HT-29 (cell line): ENCODE results near the gene RNASEL. TPM values are rescaled to one million over a fixed set of nuclear protein-coding genes. Genes with fewer than 3 reads are reported as not detected.

Experiments
- DNase-seq: peaks from one replicate; pipeline ENCODE4 v3.0.0-alpha.2; 2015; ENCODE audit warnings: low spot score
- total RNA-seq: library from RNA; depleted of rRNA; stranded (reverse); fragments of >200 nt; shearing (Covaris generic); gene quantifications from 2 replicates; pipeline ENCODE4 v1.2.3, GENCODE V29; 2014

The RNASEL gene
- total RNA-seq, 1 experiment from 2014 or later = 1.9 TPM

DNA sequence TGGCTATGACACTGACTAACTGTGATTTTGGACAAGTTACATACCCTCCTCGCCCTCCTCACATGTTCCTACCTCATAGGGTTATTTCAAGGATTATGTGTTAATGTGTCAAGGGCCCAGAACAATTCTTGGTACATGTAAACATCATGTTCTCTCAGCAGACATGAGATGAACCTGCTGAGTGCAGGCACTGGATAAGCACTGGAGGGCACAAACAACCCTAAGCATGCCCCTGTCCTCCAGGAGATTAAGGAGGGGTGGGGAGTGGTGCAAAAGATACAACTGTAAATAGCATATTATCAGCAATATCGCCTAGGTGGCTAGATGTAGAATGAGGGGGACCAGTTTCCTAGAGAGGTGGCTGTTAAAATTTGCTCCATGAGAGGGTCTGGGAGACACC lies 32.9 kb upstream of the RNASEL start:
- DNase-seq = no peak

DNA sequence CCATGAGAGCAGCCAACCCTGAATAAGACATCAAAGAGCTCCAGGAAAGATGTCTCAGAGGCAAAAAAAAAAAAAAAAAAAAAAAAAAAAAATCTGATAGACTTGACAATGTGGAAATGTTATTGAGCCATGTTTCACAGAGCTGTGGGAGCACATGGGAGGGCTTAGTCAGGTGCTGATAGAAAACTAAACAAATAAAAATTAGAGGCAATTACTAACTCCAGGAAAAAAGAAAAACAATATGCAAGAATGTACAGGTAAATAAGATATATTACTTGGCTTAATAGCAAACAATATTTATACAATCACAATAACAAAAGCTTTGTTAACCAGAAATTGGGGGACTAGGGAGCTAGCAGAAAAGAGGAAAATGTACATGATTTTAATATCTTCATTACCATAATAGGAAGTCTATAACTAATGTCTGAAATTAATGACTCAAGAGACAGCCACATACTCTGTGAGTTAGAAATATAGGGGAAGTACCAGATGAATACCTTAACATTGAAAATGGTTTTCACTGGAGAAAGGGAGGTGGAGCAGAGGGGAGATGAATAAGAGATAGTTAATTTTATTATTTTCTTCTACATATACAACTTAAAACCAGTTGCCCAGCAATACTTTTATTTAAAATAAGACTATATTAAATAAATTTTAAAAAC lies 32.0 kb upstream of the RNASEL start:
- DNase-seq = no peak

DNA sequence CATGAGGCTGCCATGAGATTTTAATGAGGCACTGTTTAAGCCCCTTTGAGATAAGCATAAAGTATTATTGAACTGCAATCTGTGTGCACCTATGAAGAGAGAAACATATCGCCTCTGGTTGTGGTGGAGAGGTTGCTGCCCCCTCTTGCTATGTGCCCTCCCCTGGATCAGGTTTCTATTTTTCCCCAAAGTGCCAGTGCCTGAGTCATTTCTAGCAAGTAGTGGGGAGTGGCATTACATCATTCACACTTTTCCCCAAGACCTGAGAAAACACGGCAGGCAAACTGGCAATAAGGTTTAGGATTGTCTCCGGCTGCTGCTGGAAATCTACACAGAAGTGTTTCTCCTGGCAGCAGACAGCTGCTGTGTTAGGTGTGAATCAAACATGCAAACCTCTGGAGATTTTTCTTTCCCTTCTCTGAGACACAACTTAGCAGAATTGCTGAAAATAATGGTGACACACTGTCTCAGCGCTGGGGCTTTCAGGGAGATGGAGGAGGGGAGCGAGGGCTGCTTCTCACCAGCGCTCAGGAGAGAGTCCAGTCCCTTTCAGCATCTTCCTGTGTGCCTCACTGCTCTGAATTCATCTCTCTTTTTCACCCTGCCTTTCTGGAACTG lies 28.8 kb upstream of the RNASEL start:
- DNase-seq = no peak

DNA sequence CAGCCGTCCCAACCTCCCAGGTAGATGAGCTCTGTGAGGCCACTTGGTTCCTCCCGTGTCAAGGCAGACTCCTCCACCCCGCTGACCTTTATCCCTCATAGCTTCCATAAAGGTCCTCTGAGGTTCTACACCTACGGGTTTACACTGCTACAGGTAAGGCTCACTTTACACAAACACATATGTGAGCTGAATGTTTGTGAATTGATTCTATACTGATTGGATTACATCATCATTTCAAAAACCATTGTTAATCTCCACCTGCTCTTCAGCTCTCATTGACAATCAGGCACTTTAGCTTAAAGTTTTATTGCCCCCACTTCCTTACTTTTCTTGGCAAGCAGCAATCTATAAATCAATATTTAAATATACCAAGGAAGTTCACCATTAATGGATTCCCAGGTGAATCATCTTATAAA lies 28.0 kb upstream of the RNASEL start:
- peak; percentile 14 for DNase-seq

DNA sequence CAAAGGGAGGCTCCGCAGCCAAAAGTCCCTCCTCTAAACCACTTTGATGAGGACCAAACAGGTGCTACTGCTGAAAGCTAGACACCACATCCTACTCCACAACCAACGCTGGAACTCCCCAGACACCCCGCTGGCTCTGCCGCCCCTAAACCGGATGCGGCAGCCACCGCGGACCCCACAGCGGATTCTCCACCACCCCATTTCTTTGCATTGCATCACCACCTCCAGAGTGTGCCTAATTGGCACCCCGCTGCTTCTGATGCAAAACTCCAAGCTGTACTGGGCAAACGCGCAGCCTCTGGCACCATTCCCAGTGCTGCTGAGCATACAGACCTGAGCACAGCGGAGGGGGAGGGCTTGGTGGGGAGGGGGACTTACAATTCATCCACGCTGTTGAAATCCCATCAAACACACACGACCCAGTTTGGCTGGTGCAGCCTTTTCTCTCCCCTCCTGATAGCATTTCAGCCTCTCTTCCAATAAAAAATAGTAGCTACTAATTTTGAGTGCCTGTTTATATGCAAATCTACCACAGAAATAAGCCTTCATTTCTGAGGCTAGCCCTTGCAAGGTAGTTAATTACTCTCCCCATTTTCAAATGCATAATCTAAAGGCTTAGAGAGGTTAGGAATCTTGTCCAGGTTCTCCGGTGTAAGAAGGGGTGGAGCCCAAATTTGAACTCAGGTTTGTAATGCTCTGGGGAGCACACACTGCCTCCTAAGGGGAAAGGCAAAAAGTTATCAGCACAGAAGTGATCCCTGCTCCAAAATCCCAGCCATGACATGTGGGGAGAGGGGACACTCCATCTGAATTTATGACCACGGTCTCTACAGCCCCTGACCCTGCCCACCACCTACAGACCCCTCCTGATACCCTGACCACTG lies 27.3 kb upstream of the RNASEL start:
- peak; percentile 44 for DNase-seq

DNA sequence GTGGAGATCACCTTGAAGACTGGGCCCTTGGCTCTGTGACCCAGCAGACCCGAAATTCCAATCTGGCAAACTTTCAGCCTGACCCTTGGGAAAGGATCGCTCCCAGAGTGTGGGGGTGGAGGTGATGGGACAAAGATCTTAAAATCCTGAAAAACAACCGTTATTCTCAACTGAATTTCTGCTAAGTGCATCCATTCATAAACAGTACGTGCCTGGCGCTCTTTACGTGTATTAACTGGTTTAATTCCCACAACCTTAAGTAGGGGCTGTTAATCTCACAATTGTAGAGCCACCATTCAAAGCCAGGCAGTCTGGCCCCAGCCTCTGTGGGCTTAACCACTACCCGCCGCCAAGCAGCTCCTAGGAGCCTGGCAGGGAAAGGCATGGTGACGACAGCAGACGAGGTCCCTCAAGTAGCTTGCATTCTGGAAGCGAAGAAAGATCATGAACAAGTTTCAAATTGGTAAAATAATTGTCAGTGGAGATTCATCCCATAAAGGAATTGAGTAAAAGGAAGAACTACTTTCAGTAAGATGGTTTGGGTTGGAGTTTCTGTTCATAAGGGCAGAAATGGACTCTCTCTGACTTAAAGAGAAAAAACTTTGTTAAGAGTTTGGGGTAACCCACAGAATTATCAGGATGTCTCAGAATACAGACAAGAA lies 26.5 kb upstream of the RNASEL start:
- no peak for DNase-seq

DNA sequence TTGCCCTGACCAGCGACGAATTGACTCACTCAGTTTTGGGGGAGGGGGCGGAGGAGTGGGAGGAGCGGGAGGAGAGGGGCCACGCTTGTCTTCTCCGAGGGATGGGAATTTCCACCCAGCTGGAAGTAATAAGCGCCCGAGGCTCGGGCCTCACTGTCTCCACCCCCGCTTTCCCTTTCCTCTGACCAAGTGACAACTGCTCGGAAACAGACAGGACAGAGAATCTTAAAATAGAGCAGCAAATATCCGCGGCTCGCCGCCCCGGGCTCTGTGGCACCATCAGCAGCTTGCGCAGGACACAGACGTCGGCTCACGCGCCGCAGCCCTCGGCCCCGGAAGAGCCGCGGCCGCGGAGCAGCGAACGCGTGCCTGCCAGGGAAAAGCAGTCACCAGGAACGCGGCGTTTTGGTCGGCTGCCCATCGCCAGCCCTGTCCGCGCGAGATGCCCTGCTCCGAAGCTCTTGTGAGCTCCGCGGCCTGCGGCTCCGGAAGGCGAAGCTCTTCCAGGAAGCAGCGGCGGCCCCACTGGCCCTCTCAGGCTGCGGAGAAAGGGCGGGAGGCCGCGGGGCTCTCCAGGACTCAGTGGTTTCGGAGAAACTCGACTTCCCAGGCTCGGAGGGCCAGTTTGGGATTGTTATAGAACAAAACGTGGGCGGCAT lies 25.9 kb upstream of the RNASEL start:
- peak; percentile 53 for DNase-seq

DNA sequence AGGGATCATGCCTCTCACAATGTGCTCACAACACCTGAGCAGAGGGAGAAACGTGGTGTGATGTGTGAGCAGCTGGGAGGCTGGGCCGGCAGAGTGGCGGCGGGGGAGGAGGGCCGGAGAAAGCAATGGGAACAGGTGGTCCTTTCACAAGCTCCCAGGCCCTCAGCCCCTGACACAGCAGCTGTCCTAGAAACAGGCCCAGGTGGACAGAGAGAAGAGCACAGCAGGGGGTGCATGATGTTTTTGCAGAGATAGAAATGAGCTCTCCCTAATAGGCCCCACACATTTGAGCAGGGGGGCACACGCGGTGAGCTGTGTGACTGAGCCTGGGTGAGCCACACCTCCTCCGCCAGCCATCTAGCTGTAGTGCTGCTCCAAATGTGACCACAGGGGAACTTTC lies 22.7 kb upstream of the RNASEL start:
- DNase-seq = no peak

DNA sequence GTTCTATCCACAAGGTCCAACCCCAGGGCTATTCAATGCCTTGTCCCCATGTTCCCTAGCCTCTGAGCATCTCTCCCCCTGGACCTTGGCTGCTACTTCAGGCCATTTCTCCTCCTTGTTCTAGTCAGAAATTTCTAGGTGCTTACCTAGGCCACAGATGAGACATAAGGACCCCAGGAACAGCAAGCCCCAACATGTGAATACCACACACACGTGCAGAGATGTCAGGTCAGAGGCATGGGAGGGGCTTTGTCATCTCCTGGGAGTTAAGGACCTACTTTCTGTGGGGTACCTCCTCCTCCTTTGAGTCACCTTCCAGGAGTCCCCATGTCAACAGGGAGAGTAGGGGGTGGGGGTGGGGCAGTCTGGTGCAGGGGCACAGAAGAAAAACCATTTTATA lies 22.3 kb upstream of the RNASEL start:
- no peak for DNase-seq

DNA sequence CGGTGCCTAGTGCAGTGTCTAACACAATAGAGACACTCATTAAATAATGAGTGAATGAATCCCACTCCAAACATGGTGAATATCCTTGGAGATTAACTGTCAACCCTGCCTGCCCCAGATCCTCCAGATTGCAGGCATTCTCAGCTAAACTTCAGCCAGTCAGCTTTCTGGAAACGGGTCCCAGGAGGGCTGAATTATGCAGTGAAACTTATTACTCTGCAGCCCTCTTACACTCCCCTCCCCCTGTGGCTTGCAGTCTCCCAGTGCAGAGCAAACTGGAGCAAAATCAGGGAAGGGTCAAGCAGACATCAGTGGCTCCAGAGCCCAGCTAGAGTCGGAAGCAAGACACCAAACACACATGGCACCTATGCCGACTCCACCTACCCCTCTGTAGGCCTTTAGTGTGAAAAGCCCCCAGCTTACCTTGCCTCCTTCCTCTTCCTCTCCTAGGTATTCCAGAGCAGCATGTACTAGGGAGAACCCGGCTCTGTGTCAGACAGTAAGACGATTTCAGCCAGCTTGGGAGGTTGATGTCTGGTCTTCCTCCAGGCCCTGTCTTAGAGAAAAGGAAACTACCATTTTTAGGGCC lies 21.6 kb upstream of the RNASEL start:
- no peak for DNase-seq

DNA sequence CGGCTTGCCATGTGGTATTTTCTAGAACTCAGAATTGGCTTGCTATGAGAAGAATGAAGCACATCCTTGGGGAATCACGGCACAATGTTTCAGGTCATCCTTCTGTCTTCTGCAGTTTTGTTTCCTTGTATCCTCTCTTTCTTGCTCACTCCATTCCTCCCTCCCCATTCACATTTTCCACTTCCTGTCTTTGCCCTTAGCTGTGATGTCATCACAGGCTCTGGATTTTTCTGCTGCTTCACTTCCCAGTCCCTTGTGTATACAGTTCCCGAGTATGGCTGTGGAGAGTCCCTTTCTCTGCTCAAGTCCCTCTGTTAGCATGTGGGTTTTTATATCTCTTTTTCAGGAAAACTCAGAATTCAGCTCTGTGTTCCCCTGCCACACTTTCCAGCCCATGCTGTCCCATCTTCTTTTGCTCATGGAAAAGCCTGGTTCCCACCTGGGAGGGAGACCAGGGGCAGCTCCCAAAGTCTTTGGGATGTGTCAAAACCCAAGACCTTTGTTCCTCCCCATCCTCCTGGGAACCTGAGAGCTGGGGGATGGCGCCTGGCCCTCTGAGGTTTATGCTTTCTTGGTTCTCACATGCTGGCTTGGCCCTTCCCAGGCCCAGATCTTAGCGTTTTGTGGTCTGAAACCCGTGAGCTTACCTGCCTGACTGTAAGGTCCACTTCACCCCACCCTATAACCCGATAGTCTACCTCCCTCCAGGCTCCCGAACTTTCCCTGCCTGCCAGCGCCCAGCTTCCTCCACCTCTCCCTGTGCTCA lies 20.0 kb upstream of the RNASEL start:
- DNase-seq = no peak

DNA sequence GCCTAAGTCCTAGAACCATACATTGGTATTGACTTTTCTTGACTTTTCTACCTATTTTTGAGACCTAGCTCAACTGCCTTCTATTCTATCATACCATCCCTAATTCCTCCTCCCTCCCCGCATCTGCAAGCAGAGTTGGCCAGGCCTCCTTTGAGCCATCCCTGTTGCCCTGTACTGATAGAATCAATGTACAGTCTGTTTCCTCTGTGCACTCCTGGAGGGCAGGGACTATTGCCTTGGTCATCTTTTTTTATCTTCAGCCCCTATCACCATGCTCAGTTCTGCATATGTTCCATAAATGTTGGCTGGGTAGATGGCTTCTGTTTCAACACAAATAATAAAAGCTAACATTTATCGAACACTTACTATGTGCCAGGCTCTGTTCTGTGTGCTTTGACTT lies 19.2 kb upstream of the RNASEL start:
- no peak for DNase-seq

DNA sequence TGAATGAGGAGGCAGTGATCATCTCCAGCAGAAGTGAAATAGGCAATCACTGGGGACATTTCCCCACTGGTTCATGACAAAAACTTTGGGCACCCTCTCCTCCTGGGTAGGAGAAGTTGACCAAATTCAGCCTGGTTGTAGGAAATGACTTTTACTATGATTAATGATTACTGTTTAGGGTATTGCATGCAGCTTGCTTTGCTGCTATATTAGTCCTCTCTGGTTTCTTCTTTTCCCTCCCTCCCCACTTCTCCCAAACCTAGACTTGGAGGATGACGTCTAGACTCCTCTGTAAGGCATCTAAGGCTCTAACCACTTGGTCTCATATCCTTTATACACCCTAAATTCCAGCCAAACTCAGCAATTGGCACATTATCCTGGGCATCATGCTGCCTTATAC lies 18.5 kb upstream of the RNASEL start:
- DNase-seq = no peak

DNA sequence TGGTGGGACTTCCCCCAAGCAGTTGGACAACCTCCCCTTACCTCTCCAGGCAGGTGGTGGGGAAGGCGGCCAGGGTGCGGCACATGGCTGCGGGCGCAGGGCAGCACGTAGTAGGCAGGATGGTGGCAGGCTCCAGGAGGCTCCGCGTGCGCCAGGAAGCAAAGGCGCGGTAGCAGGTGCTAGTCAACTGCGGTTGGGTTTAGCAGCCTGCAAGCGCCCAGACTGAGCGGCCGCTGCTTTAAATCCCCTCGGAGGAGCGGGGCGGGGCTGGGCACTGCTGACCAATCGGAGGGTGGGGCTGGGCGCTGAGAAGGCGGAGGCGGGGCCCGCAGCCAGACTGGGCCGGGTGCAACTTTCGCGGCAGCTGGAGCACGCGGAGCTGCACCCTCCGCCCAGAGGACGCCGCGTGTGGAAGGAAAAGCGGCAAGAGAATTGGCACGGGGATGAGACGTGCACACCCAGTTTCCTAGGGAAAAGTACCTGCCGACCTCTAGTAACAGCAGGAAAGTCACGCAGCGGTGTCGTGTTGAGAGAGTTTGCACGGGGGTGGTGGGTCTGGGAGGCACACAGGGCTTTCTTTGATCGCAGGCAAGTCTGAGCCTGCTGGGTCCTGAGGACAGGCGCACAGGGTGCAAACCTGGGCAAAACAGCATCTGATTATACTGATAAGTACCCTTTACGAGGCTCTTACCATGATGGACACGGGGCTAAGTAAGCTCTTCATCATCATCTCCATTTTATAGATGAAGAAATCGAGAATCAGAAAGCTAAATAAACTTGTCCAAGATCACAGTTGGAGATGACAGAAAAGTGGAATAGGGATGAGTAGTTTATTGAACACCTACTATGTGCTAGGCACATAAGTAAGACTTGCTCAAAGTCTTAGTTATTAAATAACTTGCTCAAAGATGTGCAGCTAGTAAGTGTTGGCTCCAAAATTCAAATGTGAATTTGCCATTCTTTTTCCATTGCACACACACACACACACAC lies 15.4 kb upstream of the RNASEL start, which contains the start of gene RGS16:
Gene RGS16 (minus strand): TSS at position 215 of the 990 bp plus-strand sequence. CDS start 130 bp downstream, at position 85.
- DNase-seq = peak; percentile 88

DNA sequence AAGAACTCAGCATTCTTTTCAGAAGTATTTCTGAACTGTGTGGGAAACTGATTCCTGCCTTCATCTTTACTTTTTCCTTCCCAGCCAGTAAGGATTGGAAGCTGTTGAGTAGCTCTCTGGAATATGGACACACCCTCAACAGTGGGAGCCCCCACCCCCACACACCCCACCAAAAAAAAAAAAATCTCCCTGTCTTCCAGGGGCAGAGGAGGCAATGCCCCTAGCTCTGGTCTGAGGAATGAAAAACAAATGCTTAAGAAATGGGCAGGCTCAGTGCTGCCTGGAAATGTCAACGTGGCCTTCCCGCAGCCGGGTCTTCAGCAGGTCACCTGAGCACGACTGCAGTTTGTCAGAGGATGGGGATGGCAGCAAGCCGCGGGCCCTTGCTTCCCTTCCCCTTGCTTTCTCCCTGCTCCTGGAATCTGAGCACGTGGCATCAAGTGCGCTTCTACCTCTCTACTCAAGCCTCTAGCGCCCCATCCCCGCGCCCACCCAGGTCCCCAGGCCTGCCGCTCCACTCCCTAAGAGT lies 14.7 kb upstream of the RNASEL start:
- no peak for DNase-seq

DNA sequence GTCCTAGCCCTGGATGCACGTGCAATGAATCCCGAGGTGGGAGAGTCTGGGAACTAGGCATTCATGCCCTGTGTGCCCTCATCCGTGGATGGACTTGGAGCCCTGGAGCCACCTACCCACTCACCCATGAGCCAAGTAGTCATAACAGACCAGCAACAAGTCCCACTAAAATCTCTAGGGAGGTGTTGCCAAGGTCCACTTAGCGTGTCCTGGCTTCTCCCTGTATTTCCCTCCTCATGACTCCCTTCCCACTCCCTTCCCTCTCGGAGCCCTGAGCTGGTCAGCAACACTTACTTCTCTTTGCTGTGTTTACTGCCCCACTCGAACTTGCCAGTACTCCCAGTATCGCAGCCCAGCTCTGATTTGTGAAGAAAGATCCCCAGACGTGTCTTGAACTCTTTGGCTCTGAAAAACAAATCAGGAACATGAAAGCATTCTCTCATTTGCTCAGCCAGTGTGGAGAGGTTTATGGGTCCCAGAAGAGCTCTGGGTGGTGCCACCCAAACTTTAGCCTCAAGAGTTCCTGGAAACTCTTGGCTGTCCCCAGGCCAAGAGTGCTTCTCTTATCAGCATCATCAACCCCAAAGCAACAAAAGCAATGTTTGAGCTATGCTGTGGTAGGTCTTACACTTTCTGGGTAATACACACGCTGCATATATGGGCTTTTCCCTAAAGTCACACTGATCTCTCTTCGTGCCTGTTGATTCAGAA lies 14.0 kb upstream of the RNASEL start:
- peak; percentile 25 for DNase-seq

DNA sequence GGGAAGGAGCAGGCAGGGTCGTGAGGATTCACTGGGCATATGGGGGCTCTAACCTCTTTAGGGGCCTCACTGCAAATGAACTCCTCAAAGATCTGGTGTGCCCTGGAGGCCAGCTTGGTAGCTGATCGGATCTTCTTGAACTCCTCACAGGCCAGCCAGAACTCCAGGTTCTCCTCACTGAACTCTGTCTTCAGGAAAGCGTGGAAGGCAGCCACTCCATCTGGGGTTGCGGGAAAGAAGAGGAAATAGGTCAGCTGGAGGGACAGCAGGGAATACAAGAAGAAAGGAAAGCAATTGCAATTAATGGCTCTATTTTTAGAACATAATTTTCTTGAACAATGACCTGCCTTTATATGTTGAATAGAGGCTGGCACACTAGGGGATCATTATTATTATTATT lies 12.9 kb upstream of the RNASEL start:
- DNase-seq = no peak

DNA sequence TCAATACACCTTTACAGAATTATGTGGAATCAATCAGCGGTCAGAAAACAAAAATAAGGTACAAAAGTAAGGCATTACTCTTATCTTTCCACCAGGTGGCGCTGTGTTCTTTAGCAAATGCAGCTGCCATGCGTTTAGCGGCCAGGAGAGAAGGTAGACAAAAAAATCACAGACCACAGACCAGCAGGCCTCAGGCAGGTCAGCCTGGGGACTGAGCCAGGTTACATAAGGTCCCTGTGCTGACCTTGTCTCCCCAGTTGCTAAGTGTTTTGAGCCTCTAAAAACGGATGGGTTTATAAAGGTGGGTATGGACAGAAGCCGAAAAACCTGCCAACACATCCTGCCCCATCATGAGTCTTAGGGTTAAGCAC lies 12.3 kb upstream of the RNASEL start:
- peak; percentile 89 for DNase-seq
